ENCODE results near the gene WDR26.
"Not testable (repeated sequence)": the region's sequence is repeated elsewhere in the genome, so short reads cannot be mapped to it uniquely, and the experiment has no call there.

WDR26 gene

GRCh38 chr1:224433701-224434672 is 610 bp downstream of the WDR26 start:
- no peak for FAIRE-seq

- FAIRE-seq = no peak
Observed at GRCh38 chr1:224433041-224433691, 1.4 kb downstream of the WDR26 start.

- no peak for FAIRE-seq
Observed at GRCh38 chr1:224432672-224433040, 1.9 kb downstream of the WDR26 start.

GRCh38 chr1:224432146-224432545 is 2.5 kb downstream of the WDR26 start:
- FAIRE-seq = no peak

- FAIRE-seq = no peak
Observed at GRCh38 chr1:224431726-224432125, 2.9 kb downstream of the WDR26 start.

GRCh38 chr1:224430511-224431113 is 4.0 kb downstream of the WDR26 start:
- FAIRE-seq = no peak

- peak; percentile 92 for FAIRE-seq
Observed at GRCh38 chr1:224429616-224430326, 4.8 kb downstream of the WDR26 start.

GRCh38 chr1:224428713-224429112 is 5.9 kb downstream of the WDR26 start:
- not testable (repeated sequence) for FAIRE-seq

GRCh38 chr1:224427346-224427745 is 7.3 kb downstream of the WDR26 start:
- FAIRE-seq = no peak

- not testable (repeated sequence) for FAIRE-seq
Observed at GRCh38 chr1:224426869-224427268, 7.7 kb downstream of the WDR26 start.

GRCh38 chr1:224425279-224425884 is 9.2 kb downstream of the WDR26 start:
- FAIRE-seq = peak; percentile 20

- FAIRE-seq = peak; percentile 50
Observed at GRCh38 chr1:224420106-224420505, 14.5 kb downstream of the WDR26 start.

- no peak for FAIRE-seq
Observed at GRCh38 chr1:224411766-224412165, 22.8 kb downstream of the WDR26 start.

- no peak for FAIRE-seq
Observed at GRCh38 chr1:224408294-224408590, 26.4 kb downstream of the WDR26 start.

GRCh38 chr1:224407571-224408293 is 26.9 kb downstream of the WDR26 start:
- no peak for FAIRE-seq

GRCh38 chr1:224406216-224406615 is 28.4 kb downstream of the WDR26 start:
- no peak for FAIRE-seq

GRCh38 chr1:224405604-224405970 is 29.0 kb downstream of the WDR26 start:
- no peak for FAIRE-seq

- FAIRE-seq = no peak
Observed at GRCh38 chr1:224404916-224405603, 29.5 kb downstream of the WDR26 start.

GRCh38 chr1:224402472-224403036 is 32.0 kb downstream of the WDR26 start:
- peak; percentile 89 for FAIRE-seq

- FAIRE-seq = no peak
Observed at GRCh38 chr1:224399887-224400286, 34.7 kb downstream of the WDR26 start.

GRCh38 chr1:224393294-224393693 is 41.3 kb downstream of the WDR26 start:
- FAIRE-seq = peak; percentile 63

Data from TTC549 (cell line).